NT2/D1 (cell line): Measurements from ENCODE around the gene SKIC8.

Experiments used
- DNase-seq: peaks from one replicate; pipeline ENCODE4 v3.0.0-alpha.2; 2011; ENCODE audit warnings: low read depth, low spot score
- H3K27me3 ChIP-seq: 2 replicates; pipeline ENCODE4 v1.6.0; 2011; ENCODE audit warnings: mild to moderate bottlenecking; ENCODE audit not compliant: insufficient read length, insufficient read depth
- H3K36me3 ChIP-seq: 2 replicates; pipeline ENCODE4 v1.6.1; 2011; ENCODE audit warnings: mild to moderate bottlenecking, low read length, mixed read lengths; ENCODE audit not compliant: insufficient read depth, insufficient read length
- H3K4me1 ChIP-seq: 2 replicates; pipeline ENCODE4 v1.5.1; 2011; ENCODE audit not compliant: insufficient read depth, insufficient read length
- H3K4me3 ChIP-seq: 2 replicates; pipeline ENCODE4 v1.5.1; 2011; ENCODE audit warnings: low read depth; ENCODE audit not compliant: insufficient read length
- H3K9ac ChIP-seq: 2 replicates; pipeline ENCODE4 v1.6.0; 2011; ENCODE audit warnings: low read depth; ENCODE audit not compliant: insufficient read length
- H3K9me3 ChIP-seq: 2 replicates; pipeline ENCODE4 v1.5.1; 2011; ENCODE audit warnings: mild to moderate bottlenecking, low read length; ENCODE audit not compliant: insufficient read depth
- SUZ12 ChIP-seq: IDR thresholded peaks from 2 replicates; pipeline ENCODE4 v1.6.1; 2011; ENCODE audit not compliant: insufficient read length, insufficient read depth; ENCODE audit errors: extremely low read depth
- YY1 ChIP-seq: IDR thresholded peaks from 2 replicates; pipeline ENCODE4 v1.6.1; 2011; ENCODE audit not compliant: insufficient read length, insufficient read depth
- ZNF274 ChIP-seq: IDR thresholded peaks from 2 replicates; pipeline ENCODE4 v1.6.1; 2011; ENCODE audit warnings: mild to moderate bottlenecking, low read depth, low read length

SKIC8 gene

GRCh38 chr15:78340231-78341056 is 41.0 kb upstream of the SKIC8 start, which contains the start of gene CRABP1:
CRABP1 (plus strand) TSS chr15:78340353; CDS start chr15:78340429, 76 bp downstream.
- H3K27me3 ChIP-seq = peaks cover 26% of the 10 kb centered on the region
- peak within 1 kb of the TSS; percentile 85 for H3K9ac ChIP-seq
- no peak for TF ChIP-seq SUZ12
- TF ChIP-seq ZNF274 = no peak
- TF ChIP-seq YY1 = no peak
- no peak for DNase-seq
- no peaks in the 10 kb centered on the region for H3K9me3 ChIP-seq
- H3K36me3 ChIP-seq = peaks cover 11% of the 10 kb centered on the region
- H3K4me1 ChIP-seq = peaks cover 15% of the 10 kb centered on the region
- H3K4me3 ChIP-seq = peak within 1 kb of the TSS; percentile 81

DNA sequence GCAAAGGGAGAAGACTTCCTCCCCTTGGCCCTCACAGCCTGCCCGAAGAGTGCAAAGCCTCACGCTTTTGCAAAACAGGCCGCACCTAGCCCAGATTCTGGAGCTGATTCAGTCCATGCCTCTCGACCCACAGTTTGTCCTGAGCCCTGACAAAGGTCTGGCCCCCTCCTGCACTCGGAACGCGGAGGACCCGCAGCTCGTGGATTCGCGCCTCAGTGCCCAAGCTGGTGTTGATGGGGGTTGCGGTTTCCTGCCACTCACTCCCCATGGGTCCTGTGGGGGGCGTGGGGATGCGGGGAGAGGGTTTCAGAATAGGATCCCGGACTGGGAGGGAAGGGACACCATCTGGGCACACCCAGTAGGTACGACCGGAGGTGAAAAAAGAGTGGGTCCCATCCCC is 40.1 kb upstream of the SKIC8 start:
- TF ChIP-seq ZNF274 (no peak), SUZ12 (no peak), YY1 (no peak)
- H3K36me3 ChIP-seq = peaks cover 7% of the 10 kb centered on the region
- H3K4me3 ChIP-seq = peak overlapping the region; percentile 40
- H3K27me3 ChIP-seq = peaks cover 30% of the 10 kb centered on the region
- DNase-seq = no peak
- H3K9ac ChIP-seq = peak overlapping the region; percentile 51
- no peaks in the 10 kb centered on the region for H3K9me3 ChIP-seq
- peaks cover 15% of the 10 kb centered on the region for H3K4me1 ChIP-seq

DNA sequence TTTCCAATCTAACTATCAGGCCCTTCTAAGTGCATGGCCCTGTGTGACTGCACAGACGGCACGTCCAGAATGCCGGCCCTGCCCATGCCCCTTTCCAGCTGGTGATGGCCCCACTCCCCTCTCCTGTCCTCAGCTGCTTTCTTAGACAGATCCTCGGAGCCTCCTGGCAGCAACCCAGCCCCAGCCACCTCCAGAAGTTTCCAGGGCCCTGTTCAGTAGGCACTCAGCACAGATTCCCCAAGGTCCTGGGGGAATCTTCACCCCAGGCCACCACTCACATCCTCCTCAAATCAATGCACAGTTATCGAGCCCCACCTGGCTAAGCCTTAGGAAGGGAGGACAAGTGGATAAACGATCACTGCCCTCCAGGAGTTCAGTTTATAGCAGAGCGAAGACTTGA is 39.4 kb upstream of the SKIC8 start:
- peaks cover 15% of the 10 kb centered on the region for H3K4me1 ChIP-seq
- no peak for TF ChIP-seq ZNF274
- TF ChIP-seq YY1 = no peak
- no peak for TF ChIP-seq SUZ12
- no peaks in the 10 kb centered on the region for H3K9me3 ChIP-seq
- peaks cover 32% of the 10 kb centered on the region for H3K27me3 ChIP-seq
- peak overlapping the region; percentile 13 for H3K9ac ChIP-seq
- no peak for DNase-seq
- no peak overlapping the region for H3K4me3 ChIP-seq
- peaks cover 6% of the 10 kb centered on the region for H3K36me3 ChIP-seq

GRCh38 chr15:78335985-78336384 is 36.6 kb upstream of the SKIC8 start:
- H3K4me3 ChIP-seq = no peak overlapping the region
- DNase-seq = no peak
- no peak overlapping the region for H3K9ac ChIP-seq
- H3K36me3 ChIP-seq = no peaks in the 10 kb centered on the region
- peaks cover 32% of the 10 kb centered on the region for H3K27me3 ChIP-seq
- no peaks in the 10 kb centered on the region for H3K9me3 ChIP-seq
- peaks cover 15% of the 10 kb centered on the region for H3K4me1 ChIP-seq
- no peak for TF ChIP-seq YY1
- no peak for TF ChIP-seq ZNF274
- TF ChIP-seq SUZ12 = no peak

DNA sequence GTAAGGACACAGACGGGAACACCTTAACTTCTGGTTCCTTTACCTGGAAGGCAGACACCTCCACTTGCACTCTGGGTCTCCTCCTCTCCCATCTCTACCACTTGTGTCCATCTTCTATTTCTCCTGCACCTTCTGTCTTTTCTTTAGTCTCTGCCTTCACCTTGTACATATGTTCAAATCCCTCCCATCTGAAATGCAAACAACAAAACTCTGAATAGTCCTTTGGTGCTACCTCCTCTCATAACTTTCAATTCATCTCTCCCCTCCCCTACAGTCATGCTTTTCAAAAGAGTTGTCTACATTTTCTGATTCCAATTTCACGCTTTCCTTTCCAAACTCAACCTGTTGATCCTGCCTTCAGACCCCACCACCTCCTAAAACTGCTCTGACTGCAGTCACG is 35.4 kb upstream of the SKIC8 start:
- Histone ChIP-seq H3K4me1 (peaks cover 13% of the 10 kb centered on the region), H3K36me3 (no peaks in the 10 kb centered on the region), H3K27me3 (peaks cover 26% of the 10 kb centered on the region), H3K9ac (no peak overlapping the region), H3K4me3 (no peak overlapping the region), H3K9me3 (no peaks in the 10 kb centered on the region)
- no peak for DNase-seq
- TF ChIP-seq SUZ12 = no peak
- no peak for TF ChIP-seq ZNF274
- no peak for TF ChIP-seq YY1

GRCh38 chr15:78329625-78330024 is 30.2 kb upstream of the SKIC8 start:
- Histone ChIP-seq H3K4me3 (no peak overlapping the region), H3K36me3 (no peaks in the 10 kb centered on the region), H3K9ac (no peak overlapping the region), H3K9me3 (no peaks in the 10 kb centered on the region), H3K27me3 (peaks cover 2% of the 10 kb centered on the region), H3K4me1 (peaks cover 5% of the 10 kb centered on the region)
- TF ChIP-seq ZNF274 (no peak), SUZ12 (no peak), YY1 (no peak)
- no peak for DNase-seq

- no peak for DNase-seq
- Histone ChIP-seq H3K36me3 (no peaks in the 10 kb centered on the region), H3K9ac (no peak overlapping the region), H3K9me3 (no peaks in the 10 kb centered on the region), H3K27me3 (no peaks in the 10 kb centered on the region), H3K4me1 (peaks cover 12% of the 10 kb centered on the region), H3K4me3 (no peak overlapping the region)
- TF ChIP-seq YY1 (no peak), SUZ12 (no peak), ZNF274 (no peak)
Observed at GRCh38 chr15:78327466-78327865, 28.1 kb upstream of the SKIC8 start.
